ENCODE data around the gene KLHL24. TPM values are rescaled to one million over a fixed set of nuclear protein-coding genes. Genes with fewer than 3 reads are reported as not detected.
"Not testable (repeated sequence)": the region's sequence is repeated elsewhere in the genome, so short reads cannot be mapped to it uniquely, and the experiment has no call there.

The KLHL24 gene
- total RNA-seq, 4 donors from 2014 or later = 94.8 to 148 (median 126) TPM

GRCh38 chr3:183680061-183680460 is 44.6 kb downstream of the KLHL24 start:
- no peaks in the 10 kb centered on the region for H3K4me1 ChIP-seq
- no peak overlapping the region for H3K4me3 ChIP-seq
- no peaks in the 10 kb centered on the region for H3K27me3 ChIP-seq
- H3K27ac ChIP-seq = no peak overlapping the region
- peaks cover 0 to 70% of the 10 kb centered on the region in 2 donors for H3K36me3 ChIP-seq
- no peak for TF ChIP-seq CTCF (IDR thresholded peaks at IDR 0.05)
- no peaks in the 10 kb centered on the region for H3K9me3 ChIP-seq
- WGBS, 2 donors (ENCODE audit: low coverage in 1 of 2) = 80% methylated on average over 3 of the region's 3 CpGs; no CpG with 5 or more reads in 1 of the 2 donors
- ATAC-seq = no peak

- ATAC-seq = no peak
- Histone ChIP-seq H3K27me3 (no peaks in the 10 kb centered on the region), H3K27ac (no peak overlapping the region), H3K4me1 (no peaks in the 10 kb centered on the region), H3K4me3 (no peak overlapping the region), H3K9me3 (no peaks in the 10 kb centered on the region), H3K36me3 (peaks cover 0 to 6% of the 10 kb centered on the region in 2 donors)
- TF ChIP-seq CTCF (IDR thresholded peaks at IDR 0.05) = no peak
- TF ChIP-seq EP300 (IDR thresholded peaks at IDR 0.05) = no peak
- TF ChIP-seq POLR2AphosphoS5 (IDR thresholded peaks at IDR 0.05) = no peak
- TF ChIP-seq POLR2A (IDR thresholded peaks at IDR 0.05) = no peak
- 73 to 88% methylated on average over 5 to 6 of the region's 6 CpGs for WGBS, 2 donors (ENCODE audit: low coverage in 1 of 2)
Measured at GRCh38 chr3:183687705-183688104, 52.3 kb downstream of the KLHL24 start.

GRCh38 chr3:183688874-183689273 is 53.5 kb downstream of the KLHL24 start:
- Histone ChIP-seq H3K27ac (no peak overlapping the region), H3K27me3 (no peaks in the 10 kb centered on the region), H3K36me3 (no peaks in the 10 kb centered on the region), H3K4me1 (no peaks in the 10 kb centered on the region), H3K4me3 (no peak overlapping the region), H3K9me3 (no peaks in the 10 kb centered on the region)
- WGBS, 2 donors (ENCODE audit: low coverage in 1 of 2) = 100% methylated on average over 2 to 3 of the region's 3 CpGs
- TF ChIP-seq POLR2AphosphoS5 (IDR thresholded peaks at IDR 0.05) (no peak), POLR2A (IDR thresholded peaks at IDR 0.05) (no peak), CTCF (IDR thresholded peaks at IDR 0.05) (no peak), EP300 (IDR thresholded peaks at IDR 0.05) (no peak)
- no peak for ATAC-seq

DNA sequence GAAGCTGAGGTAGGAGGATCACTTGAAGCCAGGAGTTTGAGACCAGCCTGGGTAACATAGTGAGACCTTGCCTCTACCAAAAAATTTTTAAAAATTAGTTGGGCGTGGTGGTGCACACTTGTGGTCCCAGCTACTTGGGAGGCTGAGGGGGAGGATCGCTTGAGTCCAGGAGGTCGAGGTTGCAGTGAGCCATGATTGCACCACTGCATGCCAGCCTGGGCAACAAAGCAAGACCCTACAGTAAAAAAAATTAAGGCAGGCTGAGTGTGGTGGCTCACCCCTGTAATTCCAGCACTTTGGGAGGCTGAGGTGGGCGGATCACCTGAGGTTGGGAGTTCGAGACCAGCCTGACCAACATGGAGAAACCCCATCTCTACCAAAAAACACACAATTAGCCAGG is 54.2 kb downstream of the KLHL24 start:
- H3K27me3 ChIP-seq, H3K4me1 ChIP-seq, H3K36me3 ChIP-seq, ATAC-seq, H3K9me3 ChIP-seq, H3K27ac ChIP-seq, H3K4me3 ChIP-seq: not testable (repeated sequence)
- WGBS, 2 donors (ENCODE audit: low coverage in 1 of 2) = 71% methylated on average over 1 of the region's 5 CpGs; no CpG with 5 or more reads in 1 of the 2 donors

DNA sequence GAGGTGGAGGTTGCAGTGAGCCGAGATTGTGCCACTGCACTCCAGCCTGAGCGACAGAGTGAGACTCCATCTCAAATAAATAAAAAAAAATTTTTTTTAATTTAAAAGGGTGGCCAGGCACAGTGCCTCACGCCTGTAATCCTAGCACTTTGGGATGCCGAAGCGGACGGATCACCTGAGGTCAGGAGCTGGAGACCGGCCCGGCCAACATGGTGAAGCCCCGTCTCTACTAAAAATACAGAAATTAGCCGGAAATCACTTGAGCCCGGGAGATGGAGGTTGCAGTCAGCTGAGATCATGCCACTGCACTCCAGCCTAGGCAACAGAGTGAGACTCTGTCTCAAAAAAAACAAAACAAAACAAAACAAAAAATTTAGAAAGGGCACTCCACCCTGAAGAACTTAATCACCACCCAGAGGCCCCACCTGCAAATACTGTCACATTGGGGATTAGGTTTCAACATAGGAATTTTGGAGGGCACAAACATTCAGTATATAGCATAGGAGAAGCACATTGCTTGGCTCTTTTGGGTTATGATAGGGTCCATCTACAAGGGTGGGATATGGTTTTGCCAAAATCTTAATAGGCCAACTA is 55.1 kb downstream of the KLHL24 start:
- no peaks in the 10 kb centered on the region for H3K9me3 ChIP-seq

More for the DNA sequence above, 55.1 kb downstream of the KLHL24 start:
- WGBS, 2 donors (ENCODE audit: low coverage in 1 of 2) = 96% methylated on average over 11 of the region's 11 CpGs; no CpG with 5 or more reads in 1 of the 2 donors
- Histone ChIP-seq H3K27me3 (no peaks in the 10 kb centered on the region), H3K4me3 (no peak overlapping the region), H3K4me1 (no peaks in the 10 kb centered on the region), H3K27ac (no peak overlapping the region), H3K36me3 (no peaks in the 10 kb centered on the region)
- ATAC-seq = no peak
- TF ChIP-seq POLR2AphosphoS5 (IDR thresholded peaks at IDR 0.05) (no peak), EP300 (IDR thresholded peaks at IDR 0.05) (no peak), CTCF (IDR thresholded peaks at IDR 0.05) (no peak), POLR2A (IDR thresholded peaks at IDR 0.05) (no peak)
